Fibroblast of skin of right quadriceps (primary cell): Measurements from ENCODE around the gene INPP4A.
A peak's percentile ranks its signal among the peaks of the same experiment; 100 is the strongest.

ENCODE experiments used
- DNase-seq: peaks from one replicate; pipeline ENCODE4 v3.0.0-alpha.2; 2013

The INPP4A gene

DNA sequence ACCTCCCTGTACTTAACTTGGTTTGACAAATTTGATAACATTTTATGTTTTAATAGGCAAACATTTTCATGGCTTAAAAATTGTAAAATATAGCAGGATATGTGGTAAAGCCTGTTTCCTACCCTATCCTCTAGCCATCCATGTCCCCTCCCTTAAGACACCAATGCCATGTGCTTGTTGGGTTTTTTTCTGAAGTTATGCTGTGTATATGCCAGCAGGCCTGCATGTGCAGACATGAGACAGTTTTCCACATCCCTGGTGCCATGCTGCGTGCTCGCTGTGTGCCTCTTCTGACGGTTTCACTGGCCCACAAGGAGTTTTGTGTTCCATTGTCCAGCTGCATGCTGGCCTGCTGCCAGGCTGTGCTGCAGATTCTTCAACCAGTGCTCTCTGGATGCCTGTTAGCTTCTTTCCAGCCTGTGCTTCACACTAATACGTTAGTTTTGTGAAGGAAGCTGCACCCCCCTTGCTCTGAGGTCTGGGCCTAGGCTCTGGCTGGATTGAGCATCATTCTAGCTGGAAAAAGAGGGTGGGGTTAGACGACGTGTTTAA is 16.9 kb downstream of the INPP4A start:
- DNase-seq = no peak

DNA sequence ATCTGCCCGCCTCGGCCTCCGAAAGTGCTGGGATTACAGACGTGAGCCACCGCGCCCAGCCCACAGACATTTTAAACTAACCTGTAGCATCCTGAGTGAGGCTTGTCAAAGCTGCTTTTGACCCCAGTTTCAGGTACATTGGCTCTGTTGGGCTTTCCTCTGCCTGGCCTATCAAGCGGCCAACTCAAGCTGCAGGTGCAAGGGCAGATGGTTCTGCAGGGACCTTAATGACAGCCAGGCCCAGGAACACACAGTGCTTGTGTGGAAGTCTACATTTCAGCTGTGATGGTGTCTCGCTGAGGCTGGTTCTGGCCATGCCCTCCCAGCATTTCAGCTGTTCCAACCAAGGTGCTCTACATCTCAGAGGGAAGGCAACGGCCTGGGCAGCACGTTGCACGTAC is 18.4 kb downstream of the INPP4A start:
- DNase-seq = no peak

DNA sequence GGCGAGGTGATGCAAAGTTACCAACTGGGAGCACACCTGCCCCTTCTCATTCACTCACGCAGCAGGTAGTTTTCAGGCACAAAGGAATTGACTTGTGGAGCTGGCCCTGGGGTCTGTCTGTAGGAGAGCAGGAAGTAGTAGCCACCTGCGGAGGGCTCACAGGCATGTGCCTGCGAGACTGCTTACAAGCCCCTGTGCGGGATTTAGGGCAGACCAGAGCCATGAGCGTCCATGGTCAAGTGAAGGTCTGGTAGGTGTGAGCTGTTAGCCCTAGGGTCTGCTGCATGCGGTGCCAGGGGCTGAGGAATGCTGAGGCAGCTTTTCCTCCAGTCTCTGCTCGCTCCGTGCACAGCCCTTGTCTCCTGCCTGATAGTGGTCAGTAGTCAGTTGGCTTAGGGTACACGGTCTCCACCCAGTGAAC is 18.9 kb downstream of the INPP4A start:
- DNase-seq = no peak

DNA sequence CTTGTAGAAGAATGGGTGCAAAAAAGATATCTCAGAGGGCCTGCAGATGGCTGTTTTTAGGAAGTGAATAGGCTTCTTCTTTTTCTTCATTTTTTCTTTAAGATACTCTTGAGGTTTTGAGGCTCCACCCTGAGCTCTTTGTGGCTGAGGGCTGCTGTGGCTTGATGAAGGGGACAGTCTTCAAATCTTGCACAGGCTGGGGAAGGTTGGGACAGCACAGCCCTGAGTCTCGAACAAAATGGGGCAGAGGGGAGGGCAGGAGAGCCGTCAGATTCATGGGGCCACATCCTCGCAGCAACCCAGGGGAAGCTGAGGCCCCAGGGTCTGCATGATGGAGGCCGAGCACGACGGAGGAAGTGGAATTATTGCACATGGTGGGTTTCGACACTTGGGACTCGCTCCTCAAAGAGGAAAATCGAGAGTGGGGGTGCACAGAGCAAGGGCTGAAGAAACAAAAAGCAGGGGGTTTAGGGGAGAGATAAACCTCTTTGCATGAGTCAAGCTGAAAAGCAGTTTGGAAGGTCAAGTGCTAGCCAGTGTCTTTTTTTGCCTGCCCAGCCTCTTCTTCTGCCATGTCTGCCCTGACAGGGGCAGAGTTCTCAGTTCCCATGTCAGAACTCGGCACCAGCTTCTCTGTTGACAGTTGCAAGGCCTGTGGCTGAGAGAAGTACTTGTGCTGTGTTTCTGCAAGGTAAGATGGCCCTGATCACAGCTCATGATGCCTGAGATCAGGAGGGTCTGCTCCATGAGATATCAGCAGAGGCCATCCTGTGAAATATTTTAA is 19.5 kb downstream of the INPP4A start:
- DNase-seq = no peak

DNA sequence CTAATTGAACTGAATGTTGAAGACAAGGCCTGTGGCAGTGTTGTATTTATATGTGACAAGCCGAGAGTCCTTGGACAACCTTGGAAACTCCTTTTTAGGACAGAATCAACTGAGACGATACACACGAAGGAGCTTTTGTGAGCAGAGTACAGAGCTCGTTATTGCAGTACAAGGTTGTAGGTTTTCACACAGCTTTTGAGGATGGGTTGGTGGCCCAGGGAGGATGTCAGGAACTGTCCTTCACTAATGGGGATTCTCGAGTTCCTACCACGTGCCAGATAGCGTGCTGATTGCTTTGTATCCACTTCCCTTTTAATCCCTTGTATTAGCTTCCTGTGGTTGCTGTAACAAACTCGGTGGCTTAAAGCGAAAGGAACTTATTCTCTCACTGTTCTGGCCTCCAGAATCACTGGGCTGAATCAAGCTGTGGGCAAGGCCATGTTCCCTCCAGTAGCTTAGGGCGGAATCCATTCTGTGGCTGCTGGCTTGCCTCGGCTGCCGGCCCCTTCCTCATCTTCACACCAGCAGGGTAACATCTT is 20.2 kb downstream of the INPP4A start:
- DNase-seq = no peak

DNA sequence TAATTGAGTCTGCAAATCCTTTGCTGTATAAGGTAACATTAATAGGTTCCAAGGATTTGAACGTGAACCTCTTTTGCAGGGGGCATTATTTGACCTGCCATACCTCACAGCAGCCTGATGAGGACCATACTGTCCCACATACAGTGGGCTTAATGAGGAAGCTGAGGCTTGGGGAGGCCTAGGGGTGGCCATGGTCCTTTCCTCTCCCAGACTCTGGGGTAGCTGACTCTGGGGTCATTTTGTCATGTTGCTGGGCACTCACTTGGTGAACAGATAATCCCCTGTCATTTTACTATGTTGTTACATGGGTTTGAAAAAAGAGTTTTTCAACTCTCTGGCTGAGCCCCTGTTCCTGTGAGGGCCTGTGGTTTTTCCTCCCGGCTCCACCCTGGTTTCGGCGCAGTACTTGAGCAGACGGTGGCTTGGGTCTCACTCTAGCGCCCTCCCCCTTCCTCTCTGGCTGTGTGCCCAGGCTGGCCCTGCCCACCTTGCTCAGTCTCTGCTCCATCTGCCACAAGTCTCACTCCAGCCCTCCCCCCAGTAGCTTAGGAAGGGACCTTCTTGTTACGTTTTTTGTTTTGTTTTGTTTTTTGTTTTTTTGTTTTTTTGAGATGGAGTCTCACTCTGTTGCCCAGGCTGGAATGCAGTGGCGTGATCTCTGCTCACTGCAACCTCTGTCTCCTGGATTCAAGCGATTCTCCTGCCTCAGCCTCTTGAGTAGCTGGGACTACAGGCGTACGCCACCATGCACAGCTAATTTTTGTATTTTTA is 21.0 kb downstream of the INPP4A start:
- DNase-seq = peak; percentile 70

DNA sequence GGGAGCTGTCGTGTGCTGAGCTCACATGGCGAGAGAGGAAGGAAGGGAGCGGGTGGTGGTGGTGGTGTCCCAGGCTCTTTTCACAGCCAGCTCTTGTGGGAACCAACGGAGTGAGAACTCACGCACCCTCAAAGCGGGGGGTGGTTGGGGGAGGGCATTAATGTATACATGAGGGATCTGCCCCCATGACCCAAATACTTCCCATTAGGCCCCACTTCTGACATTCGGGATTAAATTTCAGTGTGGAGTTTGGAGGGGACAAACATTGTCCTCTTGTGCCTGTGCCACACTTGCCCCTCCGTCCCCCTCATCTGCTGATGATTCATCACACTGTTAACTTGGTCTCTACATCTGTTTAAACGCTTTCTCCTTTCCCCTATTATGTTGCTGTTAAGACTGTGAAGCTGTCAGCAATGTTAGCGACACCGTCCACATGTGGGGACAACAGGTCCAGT is 22.5 kb downstream of the INPP4A start:
- DNase-seq = no peak

DNA sequence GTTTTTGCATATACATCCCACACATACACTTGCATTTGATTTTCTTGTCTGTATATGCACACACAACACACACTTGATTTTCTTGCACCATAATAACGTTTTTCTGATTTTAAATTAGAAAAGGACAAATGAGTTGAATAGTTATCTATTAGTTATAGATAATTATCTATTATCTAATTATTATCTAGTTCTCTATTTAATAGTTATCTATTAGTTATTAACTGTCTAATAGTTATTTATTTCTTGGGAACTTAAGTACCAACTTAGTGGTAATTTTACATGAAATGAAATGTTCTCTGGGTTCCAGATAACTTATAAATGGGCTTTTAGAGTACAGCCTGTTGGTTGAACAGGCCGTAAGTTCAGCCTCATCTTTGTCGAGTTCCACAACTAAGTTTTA is 23.0 kb downstream of the INPP4A start:
- no peak for DNase-seq

DNA sequence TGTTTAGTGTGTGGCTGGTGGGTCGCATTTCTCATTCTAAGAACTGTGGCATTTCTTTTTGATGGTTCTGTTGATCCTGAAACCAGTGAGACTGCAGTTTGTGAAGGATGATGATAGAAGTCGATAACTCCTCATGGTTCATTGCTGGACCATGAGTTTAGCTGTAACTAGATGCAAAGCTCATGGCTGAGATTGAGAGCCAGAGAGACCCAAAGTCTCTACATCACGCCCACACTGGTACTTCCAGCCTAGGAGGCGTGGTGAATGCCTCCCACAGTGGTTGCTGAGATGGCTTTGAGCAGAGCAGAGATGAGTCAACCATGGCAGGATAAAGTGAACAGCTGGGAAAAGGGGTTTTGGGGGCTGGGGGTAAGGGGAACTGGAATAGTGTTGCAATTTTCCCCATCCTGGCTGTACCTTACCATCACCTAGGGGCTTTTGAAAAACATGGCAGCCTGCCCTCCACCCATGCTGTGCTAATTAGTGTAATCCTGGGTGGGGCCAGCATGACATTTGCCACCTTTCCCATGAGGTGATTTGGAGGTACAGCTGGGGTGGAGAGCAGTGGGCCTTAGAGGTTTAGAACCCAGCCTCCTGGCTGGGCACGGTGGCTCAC is 24.1 kb downstream of the INPP4A start:
- DNase-seq = peak; percentile 28

DNA sequence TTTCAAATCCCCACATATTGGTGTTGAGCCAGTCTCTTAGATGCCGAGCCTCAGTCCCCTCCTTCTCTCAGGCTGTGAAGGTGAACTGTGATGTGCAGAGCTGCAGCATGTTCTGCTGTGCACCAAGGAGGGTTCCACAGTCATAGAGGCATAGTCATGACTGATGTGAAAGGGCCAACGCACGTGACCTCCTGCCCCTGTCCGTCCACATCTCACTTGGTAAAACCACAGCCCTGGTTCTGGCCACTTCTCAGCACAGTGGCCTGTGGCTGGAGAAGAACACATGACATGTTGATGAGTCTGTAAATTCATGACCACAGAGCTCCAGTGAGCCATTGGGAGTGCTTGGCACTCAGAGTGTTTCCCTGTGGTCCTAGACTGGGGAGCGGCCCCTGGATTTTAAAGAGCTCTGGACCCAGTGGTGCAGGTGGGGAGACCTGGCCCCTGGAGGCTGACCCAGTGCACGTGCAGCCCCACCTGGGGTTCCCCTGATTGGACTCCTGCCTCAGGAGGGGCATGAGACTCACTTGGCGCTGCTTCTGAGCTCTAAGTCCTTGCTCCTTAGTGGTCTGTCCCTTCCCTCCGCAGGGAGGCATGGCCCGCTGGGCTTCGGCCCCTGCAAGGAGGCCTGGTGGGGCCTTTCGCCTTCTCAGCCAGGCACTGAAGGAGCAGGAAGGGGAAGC is 25.3 kb downstream of the INPP4A start:
- DNase-seq = no peak

DNA sequence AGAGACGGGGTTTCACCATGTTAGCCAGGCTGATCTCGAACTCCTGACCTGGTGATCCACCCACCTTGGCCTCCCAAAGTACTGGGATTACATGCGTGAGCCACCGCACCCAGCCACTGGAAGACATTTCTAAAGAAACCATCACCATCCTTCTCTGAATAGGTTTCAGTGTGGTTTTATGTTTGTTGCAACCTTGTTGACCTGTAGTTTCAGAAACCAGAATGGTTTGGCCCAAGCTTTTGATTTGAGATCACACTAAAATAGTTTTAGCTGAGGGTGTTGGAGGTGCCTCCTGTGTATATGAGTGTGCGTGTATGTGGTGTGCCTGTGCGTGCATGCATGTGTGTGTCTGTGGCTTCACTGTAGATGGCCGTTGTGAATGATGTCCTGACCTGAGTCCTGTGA is 26.2 kb downstream of the INPP4A start:
- DNase-seq = no peak

DNA sequence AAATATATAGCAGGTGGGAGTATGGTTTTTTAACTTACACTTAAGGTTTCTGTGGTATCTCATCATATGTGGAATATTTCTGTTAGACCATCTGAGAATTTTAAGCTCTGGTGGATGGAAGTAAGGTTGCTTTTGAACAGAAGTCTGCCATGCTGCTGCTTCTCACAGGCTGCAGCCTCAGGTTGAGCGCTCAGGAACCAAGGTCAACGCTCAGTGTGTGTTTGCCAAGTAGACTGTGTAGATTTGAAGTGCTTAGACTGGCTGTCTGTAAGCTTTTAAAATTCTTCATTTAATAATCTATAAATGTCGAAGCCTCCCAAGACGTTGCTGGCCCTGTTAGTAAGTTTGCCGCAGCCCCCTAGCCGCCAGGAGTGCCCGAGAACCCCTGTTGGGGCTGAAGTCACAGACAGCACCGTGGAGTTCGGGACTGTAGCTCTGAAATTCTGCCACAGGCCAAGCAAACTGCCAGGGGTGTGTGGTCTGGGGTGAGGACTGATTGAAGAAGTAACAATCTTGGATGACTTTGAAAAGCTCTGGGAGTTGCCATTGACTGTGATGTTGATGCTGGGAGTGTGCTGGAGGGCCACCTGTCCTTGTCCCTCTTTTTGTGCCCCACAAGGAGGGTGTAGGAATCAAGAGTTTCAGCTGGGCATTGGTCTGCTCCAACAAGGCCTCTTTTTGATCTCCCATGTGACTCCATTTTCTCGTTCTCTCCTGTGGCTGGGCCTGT is 26.9 kb downstream of the INPP4A start:
- DNase-seq = no peak

DNA sequence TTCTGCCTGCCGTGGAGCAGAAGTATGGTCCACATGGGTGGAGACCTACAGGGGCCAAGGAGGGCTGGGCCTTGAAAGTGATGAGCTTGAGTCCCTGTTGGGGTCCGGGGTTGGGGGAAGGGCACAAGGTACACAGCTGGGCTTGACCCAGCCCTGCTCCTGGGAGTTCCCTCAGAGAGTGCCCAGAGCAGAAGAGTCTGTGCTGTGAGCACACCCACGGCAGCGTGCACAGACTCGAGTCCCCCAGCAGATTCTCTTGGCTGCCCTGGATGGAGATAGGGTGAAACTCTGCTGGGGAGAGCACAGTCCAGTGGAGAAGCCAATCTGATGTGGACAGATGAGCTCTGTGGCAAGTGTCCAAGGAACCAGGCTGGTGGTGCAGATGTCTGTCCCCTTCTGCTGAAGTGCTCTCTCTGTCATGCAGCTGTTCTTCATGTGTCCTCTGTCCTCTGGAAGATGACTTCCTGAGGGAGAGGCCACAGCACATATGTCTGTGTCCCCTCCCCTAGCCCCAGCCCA is 27.5 kb downstream of the INPP4A start:
- DNase-seq = no peak

DNA sequence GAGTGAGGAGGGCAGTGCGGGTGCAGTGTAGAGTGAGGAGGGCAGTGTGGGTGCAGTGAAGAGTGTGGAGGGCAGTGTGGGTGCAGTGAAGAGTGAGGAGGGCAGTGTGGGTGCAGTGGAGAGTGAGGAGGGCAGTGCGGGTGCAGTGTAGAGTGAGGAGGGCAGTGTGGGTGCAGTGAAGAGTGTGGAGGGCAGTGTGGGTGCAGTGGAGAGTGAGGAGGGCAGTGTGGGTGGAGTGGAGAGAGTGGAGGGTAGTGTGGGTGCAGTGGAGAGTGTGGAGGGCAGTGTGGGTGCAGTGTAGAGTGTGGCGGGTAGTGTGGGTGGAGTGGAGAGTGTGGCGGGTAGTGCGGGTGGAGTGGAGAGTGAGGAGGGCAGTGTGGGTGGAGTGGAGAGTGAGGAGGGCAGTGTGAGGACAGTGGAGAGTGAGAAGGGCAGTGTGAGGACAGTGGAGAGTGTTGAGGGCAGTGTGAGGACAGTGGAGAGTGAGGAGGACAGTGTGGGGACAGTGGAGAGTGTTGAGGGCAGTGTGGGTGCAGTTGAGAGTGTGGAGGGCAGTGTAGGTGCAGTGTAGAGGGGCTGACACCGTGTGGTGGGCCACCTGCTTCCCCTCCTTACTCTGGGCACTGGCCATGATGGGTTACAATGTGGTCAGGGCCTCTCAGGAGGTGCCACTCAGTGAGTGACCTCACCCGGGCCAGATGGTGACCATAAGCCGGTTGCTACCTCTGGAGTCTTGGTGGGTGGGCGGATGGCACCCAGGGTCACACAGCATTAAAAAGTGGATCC is 28.5 kb downstream of the INPP4A start:
- no peak for DNase-seq

DNA sequence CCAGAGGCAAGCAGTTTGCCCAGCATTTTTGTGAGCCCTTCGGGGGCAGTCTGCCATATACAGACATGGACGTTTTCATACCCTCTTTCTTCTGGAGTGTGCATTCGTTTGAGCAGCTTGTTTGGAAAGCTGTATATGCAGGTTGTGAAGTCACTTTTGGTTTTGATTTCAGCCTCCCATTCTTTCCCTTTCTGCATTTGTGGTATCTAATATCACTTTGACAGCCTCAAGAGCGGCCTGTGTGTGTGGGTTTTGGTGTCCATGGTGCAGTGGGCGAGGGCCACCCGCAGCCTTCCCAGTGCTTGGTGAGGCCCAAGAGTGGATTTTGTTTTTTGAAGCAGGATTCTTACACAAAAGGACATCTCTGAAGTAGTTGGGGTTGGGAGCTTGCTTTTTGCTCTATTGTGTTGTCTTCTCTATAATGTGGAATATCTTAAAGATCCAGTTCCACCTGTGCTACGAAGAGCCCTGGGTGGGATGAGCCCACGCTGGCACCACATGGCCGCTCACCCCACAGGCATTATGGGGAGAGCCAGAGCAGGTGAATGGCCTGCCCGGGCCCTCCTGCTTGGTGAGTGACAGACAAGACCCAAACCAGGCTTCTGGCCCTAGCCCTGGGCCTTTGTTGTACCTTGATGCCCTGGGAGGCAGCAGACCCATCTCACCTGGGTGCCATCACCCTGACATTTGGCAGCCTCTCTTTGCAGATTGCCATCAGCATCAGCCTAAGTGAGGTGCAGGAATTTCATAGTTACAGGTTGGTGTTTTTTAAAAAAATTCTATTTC is 29.5 kb downstream of the INPP4A start:
- no peak for DNase-seq

DNA sequence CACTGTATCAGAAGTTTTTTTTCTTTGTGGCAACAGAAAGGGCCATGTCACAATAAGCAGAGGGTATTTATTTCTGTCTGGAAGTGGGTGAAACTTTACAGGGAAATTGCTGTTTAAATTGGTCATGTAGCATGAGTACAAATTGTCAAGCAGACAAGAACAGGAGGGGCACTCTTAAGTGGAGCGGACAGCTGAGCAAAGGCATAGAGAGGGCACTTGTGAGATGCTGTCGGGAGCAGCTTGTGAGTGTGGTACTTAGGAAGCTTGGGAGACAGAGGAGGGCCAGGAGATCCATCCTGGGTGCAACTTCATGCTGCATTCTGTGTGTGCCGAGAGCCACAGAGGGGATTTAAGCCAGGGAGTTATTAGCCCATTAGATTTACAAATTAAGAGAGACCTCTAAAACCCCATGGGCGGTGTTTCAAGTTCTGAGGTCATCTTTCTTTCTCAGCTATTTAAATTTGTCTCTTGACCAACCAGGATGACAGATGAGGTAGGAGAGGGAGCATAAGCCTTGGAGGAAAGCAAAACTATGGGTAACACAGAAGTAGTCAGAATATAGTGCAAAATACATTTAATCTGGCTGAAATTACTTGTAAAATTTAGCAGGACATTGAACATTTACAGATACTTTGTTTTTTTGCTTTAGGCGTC is 30.4 kb downstream of the INPP4A start:
- no peak for DNase-seq

DNA sequence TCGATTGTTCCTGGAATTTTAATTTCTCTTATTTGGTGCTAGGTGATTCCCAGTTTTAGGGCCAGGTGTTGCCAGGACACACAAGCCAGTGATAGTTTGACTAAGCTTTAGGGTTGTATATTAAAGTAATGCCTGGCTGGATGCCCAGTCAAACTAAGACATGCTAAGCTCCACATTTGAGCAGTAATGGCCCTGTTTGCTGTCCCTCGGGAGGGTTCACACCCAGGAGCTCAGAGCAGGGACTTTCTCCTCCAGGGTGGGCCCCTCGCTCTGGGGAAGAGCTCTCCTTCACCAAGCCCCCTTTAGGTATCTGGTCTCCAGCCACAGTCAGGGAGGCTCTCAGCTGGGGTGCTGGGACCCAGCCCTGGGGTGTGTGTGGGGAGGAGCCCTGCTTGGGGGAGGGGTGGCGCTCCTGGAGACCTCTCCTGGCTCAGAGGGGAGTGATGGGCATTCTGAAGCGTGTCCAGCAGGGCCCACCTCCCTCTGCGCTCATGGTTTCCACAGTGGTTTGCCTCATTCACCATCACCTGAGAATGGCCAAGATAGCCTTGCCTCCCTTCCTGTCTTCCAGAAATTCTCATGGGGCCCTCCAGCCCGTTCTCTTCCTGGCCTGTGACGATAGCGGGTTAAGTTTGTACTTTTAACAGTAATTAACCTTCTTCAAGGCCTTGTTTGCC is 31.7 kb downstream of the INPP4A start:
- DNase-seq = peak; percentile 18

DNA sequence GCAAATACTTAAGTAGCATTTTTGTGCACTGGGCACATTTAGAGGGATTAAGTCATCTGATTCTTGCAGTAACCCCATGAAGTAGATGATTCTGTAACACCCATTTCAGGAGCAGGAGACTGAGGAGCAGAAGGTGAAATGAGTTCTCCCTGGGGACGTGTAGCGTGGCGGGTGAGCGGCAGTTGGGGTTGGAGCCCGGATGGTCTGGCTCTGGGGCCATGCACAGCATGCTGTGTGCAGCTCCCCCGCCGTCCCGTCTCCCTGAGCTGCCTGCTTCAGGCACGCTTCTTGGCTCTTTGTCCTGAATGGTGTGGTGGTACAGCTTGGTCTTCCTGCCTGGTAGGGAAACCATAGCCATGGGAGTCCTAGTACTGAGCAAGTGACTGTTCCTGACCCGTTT is 32.4 kb downstream of the INPP4A start:
- no peak for DNase-seq

DNA sequence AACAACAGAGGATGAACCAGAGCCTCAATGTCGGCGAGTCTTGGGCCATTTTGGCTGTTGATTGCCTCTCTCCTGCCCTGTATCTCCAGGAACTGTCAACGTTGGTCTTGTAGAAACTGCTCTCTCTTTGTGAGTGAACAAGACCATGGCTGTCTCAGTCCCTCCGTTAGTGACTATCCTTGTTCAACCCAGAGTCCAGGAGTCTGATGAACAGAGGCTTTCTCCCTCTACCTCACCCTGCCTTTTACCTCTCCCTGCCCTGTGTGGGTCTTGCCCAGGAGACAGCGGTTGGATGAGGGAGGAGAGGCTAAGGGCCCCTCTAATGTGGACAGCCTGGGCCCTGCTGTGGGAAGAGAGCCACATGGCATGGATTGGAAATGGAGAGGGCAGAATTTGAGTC is 32.8 kb downstream of the INPP4A start:
- no peak for DNase-seq
